ENCODE data around the gene RBM10. TPM values are rescaled to one million over a fixed set of nuclear protein-coding genes. Genes with fewer than 3 reads are reported as not detected.
A peak's percentile ranks its signal among the peaks of the same experiment; 100 is the strongest.

RBM10 gene
- total RNA-seq, 1 donor from 2014 or later = 27.4 TPM

DNA sequence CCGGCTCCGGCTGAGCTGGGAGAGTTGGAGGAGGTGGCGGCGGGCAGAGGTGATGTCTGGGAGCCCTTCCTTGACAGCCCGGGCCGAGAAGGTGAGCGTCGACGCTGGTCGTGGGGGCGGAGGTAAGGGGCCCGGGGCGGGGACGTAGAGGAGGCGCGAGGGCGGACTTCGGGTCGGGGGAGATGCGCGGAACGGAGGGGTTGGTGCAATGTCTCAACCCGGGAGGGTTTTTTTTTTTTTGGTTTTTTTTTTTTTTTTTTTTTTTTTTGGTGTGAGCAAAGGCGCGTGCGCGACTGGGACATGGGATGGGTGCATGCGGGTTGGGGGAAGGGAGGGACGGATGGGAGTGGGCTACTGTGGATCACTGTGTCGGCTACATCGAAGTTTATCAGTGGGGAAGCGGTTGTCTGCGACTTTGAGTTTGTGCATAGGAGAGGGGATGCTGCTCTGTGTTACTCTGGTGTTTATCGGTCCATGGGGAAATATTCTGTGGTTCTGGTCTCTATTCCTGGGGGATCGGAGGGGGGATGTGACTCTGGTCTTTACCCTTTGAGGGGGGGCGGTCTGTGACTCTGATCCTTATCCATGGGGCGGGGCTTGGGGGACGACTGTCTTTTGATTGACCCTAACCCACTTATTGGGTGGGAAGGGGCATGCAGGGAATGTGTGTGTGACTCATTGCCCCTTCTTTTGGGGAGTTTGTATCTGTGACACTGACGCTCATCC lies 537 bp downstream of the RBM10 start:
- ATAC-seq (ENCODE audit: poor library complexity) (peak; percentile 30), DNase-seq (no peak)
- intact Hi-C loops (cut with DNase I) = no loop called here

GRCh38 chrX:47146121-47146935 lies 1.3 kb downstream of the RBM10 start:
- intact Hi-C loops (cut with DNase I) = no loop called here
- ATAC-seq (ENCODE audit: poor library complexity) = no peak
- no peak for DNase-seq

GRCh38 chrX:47146936-47147859 lies 2.2 kb downstream of the RBM10 start:
- intact Hi-C loops (cut with DNase I) = no loop called here

DNA sequence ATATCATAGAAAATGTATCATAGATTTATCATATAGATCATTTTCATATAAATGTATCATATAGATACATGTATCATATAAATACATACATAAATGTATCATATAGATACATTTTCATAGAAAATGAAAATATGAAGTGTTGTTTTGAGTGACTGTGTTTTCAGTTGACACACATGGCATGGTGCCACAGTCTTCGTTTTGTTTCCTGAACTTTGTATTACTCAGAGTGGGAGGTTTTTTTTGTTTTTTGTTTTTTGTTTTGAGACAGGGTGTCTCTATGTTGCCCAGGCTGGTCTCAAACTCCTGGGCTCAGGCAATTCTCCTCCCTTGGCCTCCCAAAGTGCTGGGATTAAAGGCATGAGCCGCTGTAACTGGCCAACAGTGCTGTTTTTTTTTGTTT lies 3.9 kb downstream of the RBM10 start:
- DNase-seq = no peak
- no peak for ATAC-seq (ENCODE audit: poor library complexity)
- intact Hi-C loops (cut with DNase I) = no loop called here

More at GRCh38 chrX:47146936-47147859, 2.2 kb downstream of the RBM10 start:
- DNase-seq (no peak), ATAC-seq (ENCODE audit: poor library complexity) (no peak)

- ATAC-seq (ENCODE audit: poor library complexity) = no peak
- no peak for DNase-seq
- intact Hi-C loops (cut with DNase I) = no loop called here
Measured at GRCh38 chrX:47151435-47151834, 6.4 kb downstream of the RBM10 start.

DNA sequence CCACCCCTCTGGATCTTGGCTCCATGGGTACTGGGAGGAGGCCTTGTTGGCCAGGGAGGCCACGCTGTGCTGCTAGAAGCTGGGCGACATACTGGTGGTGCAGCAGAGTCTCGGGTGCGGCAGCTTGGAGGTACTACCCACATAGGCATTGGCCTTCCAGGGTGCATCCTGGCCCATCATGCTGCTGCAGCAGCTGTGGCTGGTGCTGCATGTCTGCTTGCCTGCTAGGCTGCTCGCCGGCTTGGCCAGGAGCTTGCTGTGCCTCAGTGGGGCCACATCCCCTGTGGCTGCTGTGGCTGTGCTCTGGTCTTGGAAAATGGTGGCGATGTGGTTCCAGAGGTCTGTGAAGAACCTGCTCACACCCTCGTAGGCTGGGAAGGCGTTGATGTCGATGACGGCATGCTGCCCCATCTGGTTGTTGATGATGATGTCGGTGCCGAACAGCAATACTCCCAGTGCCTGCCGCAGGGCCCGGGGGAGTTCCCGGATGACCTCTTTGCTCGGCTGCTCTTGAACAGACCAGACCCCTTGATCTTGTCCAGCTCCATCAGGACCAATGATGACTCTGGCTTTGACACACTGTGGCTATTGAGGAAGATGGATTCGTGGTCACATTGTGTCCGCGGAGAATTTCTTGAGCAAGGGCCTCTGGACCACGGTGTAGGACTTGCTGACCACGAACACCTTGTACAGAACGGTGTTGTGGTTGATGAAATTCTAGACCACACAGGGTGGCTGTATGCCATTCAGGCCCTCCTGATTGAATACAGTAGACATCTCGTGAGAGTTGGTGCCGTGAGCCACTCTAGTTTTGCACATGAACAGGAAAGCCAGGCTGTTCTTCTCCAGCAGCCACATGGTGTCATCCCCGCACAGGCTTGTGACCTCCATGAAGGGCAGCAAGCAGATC lies 11.8 kb downstream of the RBM10 start:
- ATAC-seq (ENCODE audit: poor library complexity) = no peak
- no peak for DNase-seq

GRCh38 chrX:47158131-47158530 lies 13.1 kb downstream of the RBM10 start:
- ATAC-seq (ENCODE audit: poor library complexity) = no peak
- DNase-seq = no peak
- intact Hi-C loops (cut with DNase I) = no loop called here

More for the DNA sequence above, 11.8 kb downstream of the RBM10 start:
- intact Hi-C loops (cut with DNase I) = no loop called here

GRCh38 chrX:47158781-47159180 lies 13.8 kb downstream of the RBM10 start:
- intact Hi-C loops (cut with DNase I) = no loop called here
- DNase-seq (no peak), ATAC-seq (ENCODE audit: poor library complexity) (no peak)

- no peak for DNase-seq
- intact Hi-C loops (cut with DNase I) = no loop called here
- ATAC-seq (ENCODE audit: poor library complexity) = no peak
Measured at GRCh38 chrX:47160781-47161180, 15.8 kb downstream of the RBM10 start.

DNA sequence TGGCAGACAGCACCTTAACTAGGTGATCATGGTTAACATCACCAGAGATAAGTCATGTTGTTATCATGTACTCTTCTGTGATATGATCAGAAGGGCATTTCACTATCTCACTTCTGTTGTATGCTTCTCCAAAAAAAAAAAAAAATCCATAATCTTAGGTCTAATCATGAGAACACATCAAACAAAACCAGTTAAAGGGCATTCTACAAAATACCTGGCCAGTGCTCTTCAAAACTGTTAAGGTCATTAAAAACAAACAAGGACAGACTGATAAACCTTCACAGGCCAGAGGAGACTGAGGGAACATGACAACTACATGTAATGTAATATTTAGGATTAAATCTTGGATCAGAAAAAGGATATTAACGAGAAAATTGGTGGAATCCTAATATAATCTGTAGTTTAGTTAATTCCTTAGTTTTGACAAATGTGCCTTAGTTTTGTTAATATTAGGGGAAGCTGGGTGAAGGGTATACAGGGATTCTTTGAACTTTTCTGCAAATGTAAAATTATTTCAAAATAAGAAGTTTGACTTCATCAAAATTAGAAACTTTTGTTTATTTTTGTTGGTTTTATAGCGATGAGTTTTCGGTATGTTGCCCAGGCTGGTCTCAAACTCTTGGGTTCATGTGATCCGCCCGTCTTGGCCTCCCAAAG lies 18.0 kb downstream of the RBM10 start:
- intact Hi-C loops (cut with DNase I) = no loop called here

GRCh38 chrX:47164420-47164819 lies 19.4 kb downstream of the RBM10 start:
- no peak for ATAC-seq (ENCODE audit: poor library complexity)
- intact Hi-C loops (cut with DNase I) = no loop called here
- no peak for DNase-seq

More for the DNA sequence above, 18.0 kb downstream of the RBM10 start:
- no peak for DNase-seq
- ATAC-seq (ENCODE audit: poor library complexity) = no peak

DNA sequence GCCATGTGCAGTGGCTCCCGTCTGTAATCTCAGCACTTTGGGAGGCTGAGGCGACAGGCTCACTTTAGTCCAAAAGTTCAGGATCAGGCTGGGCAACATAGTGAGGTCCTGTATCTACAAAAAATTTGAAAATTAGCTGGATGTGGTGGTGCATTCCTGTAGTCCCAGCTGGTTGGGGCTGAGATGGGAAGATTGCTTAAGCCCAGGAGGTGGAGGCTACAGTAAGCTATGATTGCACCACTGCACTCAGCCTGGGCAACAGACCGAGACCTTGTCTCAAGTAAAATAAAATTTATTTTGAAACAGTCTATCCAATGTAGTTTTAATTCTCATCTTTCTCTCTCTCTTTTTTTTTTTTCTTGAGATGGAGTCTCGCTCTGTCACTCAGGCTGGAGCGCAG lies 21.1 kb downstream of the RBM10 start:
- DNase-seq (no peak), ATAC-seq (ENCODE audit: poor library complexity) (no peak)
- intact Hi-C loops (cut with DNase I) = no loop called here

DNA sequence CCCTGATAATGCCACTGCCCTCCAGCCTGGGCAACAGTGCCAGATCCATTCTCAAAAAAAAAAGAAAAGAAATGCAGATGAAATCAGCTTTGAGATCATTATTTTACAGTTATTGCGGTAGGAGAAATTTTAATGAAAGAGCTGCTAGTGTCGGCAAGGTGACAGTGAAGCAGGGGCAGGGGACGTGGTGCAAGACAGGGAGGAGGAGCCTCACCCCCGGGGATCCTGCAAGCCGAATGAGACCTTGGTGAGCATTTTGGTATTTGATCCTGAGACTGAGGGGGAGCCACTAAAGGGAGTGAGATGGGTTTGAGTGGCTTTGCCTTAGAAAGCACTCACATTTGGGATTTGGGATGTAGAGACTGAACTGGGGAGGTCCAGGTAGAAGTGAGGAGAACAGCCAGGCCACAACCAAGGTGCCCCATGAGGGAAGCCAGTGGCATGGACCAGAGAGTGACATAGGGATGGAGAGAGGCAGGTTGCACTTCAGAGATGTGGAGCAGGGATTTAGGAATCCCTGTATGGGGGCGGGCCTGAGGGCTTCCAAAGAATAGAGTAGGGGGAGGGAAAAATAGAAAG lies 23.6 kb downstream of the RBM10 start:
- ATAC-seq (ENCODE audit: poor library complexity) (no peak), DNase-seq (no peak)
- intact Hi-C loops (cut with DNase I) = no loop called here

GRCh38 chrX:47169273-47169672 lies 24.3 kb downstream of the RBM10 start:
- DNase-seq = no peak
- intact Hi-C loops (cut with DNase I) = no loop called here
- ATAC-seq (ENCODE audit: poor library complexity) = no peak

GRCh38 chrX:47169726-47170515 lies 24.9 kb downstream of the RBM10 start:
- ATAC-seq (ENCODE audit: poor library complexity) = peak; percentile 86
- DNase-seq = peak; percentile 71
- intact Hi-C loops (cut with DNase I) = no loop called here

- ATAC-seq (ENCODE audit: poor library complexity) (no peak), DNase-seq (no peak)
- intact Hi-C loops (cut with DNase I) = no loop called here
Measured at GRCh38 chrX:47170861-47171692, 26.1 kb downstream of the RBM10 start.

Data from Right ventricle myocardium superior (tissue), 1 donor.